Cerebellar cortex (tissue), 1 donor: Measurements from ENCODE around the gene ATP2B2.

Experiments
- DNase-seq: peaks from one replicate; pipeline ENCODE4 v3.0.0-alpha.2; 2015; ENCODE audit warnings: low spot score

The ATP2B2 gene

DNA sequence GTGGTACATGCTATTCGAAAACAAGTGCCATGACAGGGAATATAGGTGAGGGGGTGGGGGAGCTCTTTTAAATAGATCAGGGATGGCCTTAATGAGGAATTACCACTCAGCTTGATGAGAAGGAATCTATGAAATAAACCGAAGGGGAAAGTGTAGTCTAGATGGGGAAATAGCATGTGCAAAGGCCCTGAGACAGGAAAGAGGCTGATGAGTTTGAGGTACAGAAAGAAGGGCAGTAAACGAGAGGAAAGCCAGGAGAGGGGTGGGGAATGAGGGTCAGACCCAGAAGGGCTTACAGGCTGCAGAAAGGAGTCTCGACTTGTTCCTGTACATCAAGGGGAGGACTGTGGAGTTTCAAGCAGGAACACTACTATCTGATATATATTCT, 12.2 kb downstream of the ATP2B2 start:
- no peak for DNase-seq

GRCh38 chr3:10492364-10493201, 12.8 kb downstream of the ATP2B2 start:
- DNase-seq: peak; percentile 72

GRCh38 chr3:10489746-10490483, 15.5 kb downstream of the ATP2B2 start:
- no peak for DNase-seq

- DNase-seq: no peak
Observed at GRCh38 chr3:10487988-10488633, 17.3 kb downstream of the ATP2B2 start.

GRCh38 chr3:10485806-10486205, 19.6 kb downstream of the ATP2B2 start:
- no peak for DNase-seq

GRCh38 chr3:10485380-10485779, 20.0 kb downstream of the ATP2B2 start:
- DNase-seq: peak; percentile 40

DNA sequence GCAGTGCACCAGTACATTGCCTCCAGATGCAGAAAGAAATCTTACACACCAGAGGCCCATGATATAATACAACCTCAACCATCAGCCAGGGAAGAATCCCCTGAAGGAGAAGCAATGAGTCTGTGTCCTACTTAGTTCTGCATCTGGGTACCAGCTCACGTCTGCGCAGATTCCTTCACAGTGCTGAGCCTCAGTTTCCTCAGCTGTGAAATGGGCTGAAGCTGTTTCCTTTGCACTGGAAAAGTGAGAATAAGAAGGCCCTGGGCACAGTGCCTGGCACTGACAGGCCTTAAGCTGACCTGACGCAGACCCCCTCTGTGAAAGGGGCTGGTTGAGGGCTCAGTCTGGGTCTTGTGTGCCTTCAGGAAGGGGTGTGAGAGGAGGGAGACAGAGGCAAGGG, 20.7 kb downstream of the ATP2B2 start:
- DNase-seq: no peak

GRCh38 chr3:10483686-10484345, 21.6 kb downstream of the ATP2B2 start:
- no peak for DNase-seq

- peak; percentile 93 for DNase-seq
Observed at GRCh38 chr3:10483364-10483675, 22.1 kb downstream of the ATP2B2 start.

DNA sequence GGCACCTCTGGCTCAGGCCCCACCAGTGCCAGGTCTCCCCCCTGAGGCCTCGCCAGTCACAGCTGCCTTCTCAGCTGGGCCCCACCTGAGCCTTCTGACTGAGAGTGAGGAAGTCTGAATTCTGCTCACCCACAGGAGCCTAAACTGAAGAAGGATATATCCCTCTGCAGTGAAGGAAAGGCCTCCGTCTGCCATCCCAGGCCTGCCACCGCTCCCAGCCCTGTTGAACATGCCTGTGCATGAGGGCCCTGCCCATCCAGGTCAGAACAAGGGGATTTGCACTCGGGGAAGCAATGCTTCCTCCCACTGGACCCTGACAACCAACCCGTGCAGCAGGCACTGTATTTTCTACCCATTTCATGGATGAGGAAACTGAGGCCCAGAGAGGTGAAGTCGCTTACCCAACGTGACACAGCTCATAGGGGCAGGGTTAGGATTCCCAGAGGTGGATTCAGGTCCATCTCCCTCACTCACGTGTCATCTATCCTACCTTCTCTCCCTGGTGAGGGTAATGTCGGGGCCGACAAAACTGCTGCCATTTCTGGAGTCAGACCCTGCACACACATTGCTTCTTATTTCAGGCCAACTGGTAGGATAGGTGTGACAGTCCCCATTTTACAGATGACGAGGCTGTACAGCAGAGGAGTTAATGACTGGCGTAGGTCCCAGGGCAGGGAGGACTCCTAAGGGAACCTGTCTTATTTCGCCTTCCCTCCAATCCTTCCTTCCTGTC, 22.6 kb downstream of the ATP2B2 start:
- DNase-seq: no peak

GRCh38 chr3:10480871-10481378, 24.5 kb downstream of the ATP2B2 start:
- DNase-seq: no peak

DNA sequence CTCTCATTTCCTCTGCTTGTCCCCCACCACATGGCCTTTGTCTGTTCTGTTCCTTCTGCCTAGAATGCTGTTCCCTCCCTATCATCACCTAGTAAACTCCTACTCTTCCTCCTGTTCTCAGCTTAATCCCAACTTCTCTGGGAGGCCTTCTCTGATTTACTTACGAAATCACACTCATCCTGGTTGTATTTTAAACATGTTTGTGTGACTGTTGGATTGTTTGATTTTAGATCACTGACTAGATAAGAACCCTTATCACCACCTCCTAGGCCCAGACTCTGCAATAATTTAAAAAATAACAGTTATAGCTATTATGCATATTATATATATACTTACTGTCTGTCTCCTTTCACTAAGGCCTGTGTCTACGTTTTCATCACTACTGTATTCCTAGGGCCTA, 26.1 kb downstream of the ATP2B2 start:
- no peak for DNase-seq

DNA sequence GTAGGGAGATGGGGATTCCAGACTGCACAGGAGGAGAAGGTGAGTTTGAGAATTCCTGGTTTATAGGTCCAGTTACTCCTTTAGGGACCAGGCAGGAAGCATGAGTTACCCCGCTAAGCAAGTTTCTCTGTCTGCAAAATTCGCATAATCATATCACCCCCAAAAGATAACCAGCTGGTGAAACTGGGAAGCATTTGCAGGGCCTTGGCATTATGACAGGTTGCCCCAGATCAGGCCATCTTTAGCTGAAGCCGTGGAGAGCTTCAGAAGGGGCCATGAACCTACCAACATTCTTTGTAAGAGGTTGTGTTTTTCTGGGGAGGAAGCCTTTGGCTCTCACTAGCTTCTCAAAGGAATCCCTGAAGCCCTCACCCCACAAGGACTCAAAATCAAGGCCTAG, 29.4 kb downstream of the ATP2B2 start:
- DNase-seq: peak; percentile 62

- no peak for DNase-seq
Observed at GRCh38 chr3:10474847-10475246, 30.5 kb downstream of the ATP2B2 start.

- DNase-seq: no peak
Observed at GRCh38 chr3:10474275-10474646, 31.1 kb downstream of the ATP2B2 start.

GRCh38 chr3:10473581-10474274, 31.7 kb downstream of the ATP2B2 start:
- DNase-seq: no peak

DNA sequence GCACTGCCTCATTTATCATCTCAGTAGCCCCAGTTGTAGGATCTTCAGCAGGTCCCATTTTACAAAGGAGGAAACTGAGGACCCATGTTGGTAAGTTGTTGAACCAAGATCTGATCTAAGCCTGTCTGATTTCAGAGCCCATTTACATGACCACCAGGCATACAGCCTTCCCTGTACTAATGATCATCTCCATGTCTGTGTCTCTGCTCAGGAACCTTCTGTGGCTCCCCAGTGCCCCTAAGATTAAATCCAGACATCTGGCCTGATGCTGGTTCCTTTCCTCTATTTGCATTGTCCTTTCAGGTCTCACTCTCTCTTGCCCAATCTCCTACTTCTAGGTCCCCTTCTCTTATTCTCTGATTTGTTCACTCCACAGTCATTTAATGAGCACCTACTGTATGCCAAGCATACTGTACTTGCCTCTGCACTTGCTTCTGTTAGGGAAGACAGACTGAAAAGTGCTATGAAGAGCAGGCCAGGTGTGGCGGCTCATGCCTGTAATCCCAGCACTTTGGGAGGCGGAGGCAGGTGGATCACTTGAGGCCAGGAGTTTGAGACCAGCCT, 32.4 kb downstream of the ATP2B2 start:
- DNase-seq: no peak

- no peak for DNase-seq
Observed at GRCh38 chr3:10471054-10471688, 34.2 kb downstream of the ATP2B2 start.

- no peak for DNase-seq
Observed at GRCh38 chr3:10470120-10471053, 35.0 kb downstream of the ATP2B2 start.
